Muscle of leg (tissue), 16 donors: ENCODE measurements around the gene ANKRD30B. TPM values are rescaled to one million over a fixed set of nuclear protein-coding genes. Genes with fewer than 3 reads are reported as not detected.
"Not testable (repeated sequence)": the region's sequence is repeated elsewhere in the genome, so short reads cannot be mapped to it uniquely, and the experiment has no call there.

Source experiments
- DNase-seq: peaks from one replicate; pipeline ENCODE4 v3.0.0; 2013
- H3K27ac ChIP-seq: one replicate; pipeline ENCODE4 v1.5.1; 2013; ENCODE audit warnings: mild to moderate bottlenecking, low read length, control low read depth
- H3K27me3 ChIP-seq: one replicate; pipeline ENCODE4 v1.6.1; 2013; ENCODE audit warnings: low read length; ENCODE audit not compliant: control insufficient read depth, insufficient read depth
- H3K36me3 ChIP-seq: one replicate; pipeline ENCODE4 v1.6.1; 2013; ENCODE audit warnings: low read length; ENCODE audit not compliant: control insufficient read depth, insufficient read depth
- H3K4me1 ChIP-seq: one replicate; pipeline ENCODE4 v1.6.1; 2013; ENCODE audit warnings: low read length; ENCODE audit not compliant: control insufficient read depth, insufficient read depth
- H3K4me3 ChIP-seq: one replicate; pipeline ENCODE4 v1.5.1; 2013; ENCODE audit warnings: low read length, control low read depth
- H3K9me3 ChIP-seq: replicated peaks from 2 replicates; pipeline ENCODE4 v1.6.1; 2013; ENCODE audit warnings: low read depth, low read length; ENCODE audit not compliant: control insufficient read depth
- WGBS: methylation state at CpG from one replicate; pipeline ENCODE4 v1.1.5; 2013; ENCODE audit warnings: missing lambda C conversion rate; ENCODE audit not compliant: insufficient coverage; 5-methylcytosine and 5-hydroxymethylcytosine counted together
- long read RNA-seq, 11 donors: transcript quantifications; one replicate each; lab custom pipeline, GENCODE V29; 2026
- polyA plus RNA-seq, 8 donors: library from polyadenylated mRNA; unstranded; fragments of 120-200 nt; gene quantifications; one replicate each; pipeline versions ENCODE4 v1.2.1 to v1.2.3, GENCODE V29; 2013; ENCODE audit warnings: inconsistent platforms in 1 of 8, low replicate concordance in 1 of 8; ENCODE audit not compliant: insufficient read length in 8 of 8, insufficient read depth in 1 of 8
- total RNA-seq: library from RNA; stranded (reverse); fragments of 120-200 nt; gene quantifications from one replicate; pipeline ENCODE4 v1.2.4, GENCODE V29; 2013

ANKRD30B gene
- under 0.01 TPM for total RNA-seq
- under 1 TPM in 2 of 8 donors, not detected in 6; 0.06 to 0.09 TPM for polyA plus RNA-seq
- long read RNA-seq, donor 1, result 0 reads
- long read RNA-seq, donor 2, result 0 reads
- long read RNA-seq, donor 3, result 0 reads
- long read RNA-seq, donor 4, result 0 reads
- long read RNA-seq, donor 5, result 0 reads
- long read RNA-seq, donor 6, result 0 reads
- long read RNA-seq, donor 7, result 0 reads
- long read RNA-seq, donor 8, result 0 reads
- long read RNA-seq, donor 9, result 0 reads
- long read RNA-seq, donor 10, result 0 reads
- long read RNA-seq, donor 11, result 0 reads

GRCh38 chr18:14747513-14748474, at the start of gene ANKRD30B:
Gene ANKRD30B (plus strand): TSS chr18:14748172. CDS start chr18:14748420, 248 bp downstream.
- peaks cover 2% of the 10 kb centered on the region for H3K9me3 ChIP-seq
- H3K4me3 ChIP-seq, result no peak within 1 kb of the TSS
- peaks cover 2% of the 10 kb centered on the region for H3K27me3 ChIP-seq
- no peak within 1 kb of the TSS for H3K27ac ChIP-seq
- no peaks in the 10 kb centered on the region for H3K4me1 ChIP-seq
- 14% methylated on average over 78 of the region's 79 CpGs for WGBS
- H3K36me3 ChIP-seq, result no peaks in the 10 kb centered on the region
- no peak for DNase-seq

- H3K36me3 ChIP-seq, H3K27me3 ChIP-seq, H3K4me3 ChIP-seq, H3K9me3 ChIP-seq, DNase-seq, H3K27ac ChIP-seq, H3K4me1 ChIP-seq: not testable (repeated sequence)
- 69% methylated on average over 2 of the region's 7 CpGs for WGBS
Observed at GRCh38 chr18:14701286-14702040, 46.5 kb upstream of the ANKRD30B start.

- not testable (repeated sequence) for DNase-seq, H3K4me3 ChIP-seq, H3K27ac ChIP-seq, H3K27me3 ChIP-seq, H3K9me3 ChIP-seq, H3K36me3 ChIP-seq, H3K4me1 ChIP-seq
- WGBS, result no CpG with 5 or more reads among the region's 2 CpGs
Observed at GRCh38 chr18:14709761-14710160, 38.2 kb upstream of the ANKRD30B start.

GRCh38 chr18:14721569-14721968, 26.4 kb upstream of the ANKRD30B start:
- not testable (repeated sequence) for H3K27ac ChIP-seq, H3K27me3 ChIP-seq, H3K4me3 ChIP-seq, H3K9me3 ChIP-seq, H3K36me3 ChIP-seq, DNase-seq, H3K4me1 ChIP-seq

- no CpG with 5 or more reads among the region's 1 CpG for WGBS
- not testable (repeated sequence) for H3K27me3 ChIP-seq, H3K36me3 ChIP-seq, DNase-seq, H3K9me3 ChIP-seq, H3K4me1 ChIP-seq, H3K4me3 ChIP-seq, H3K27ac ChIP-seq
Observed at GRCh38 chr18:14739056-14739455, 8.9 kb upstream of the ANKRD30B start.

- WGBS, result 94% methylated on average over 8 of the region's 18 CpGs
- no peak for DNase-seq
- Histone ChIP-seq H3K4me1 (no peaks in the 10 kb centered on the region), H3K36me3 (no peaks in the 10 kb centered on the region), H3K27me3 (peaks cover 2% of the 10 kb centered on the region), H3K4me3 (no peak overlapping the region), H3K27ac (no peak overlapping the region), H3K9me3 (peaks cover 2% of the 10 kb centered on the region)
Observed at GRCh38 chr18:14746897-14747296, 1.1 kb upstream of the ANKRD30B start.

- H3K9me3 ChIP-seq, result peaks cover 2% of the 10 kb centered on the region
- peaks cover 2% of the 10 kb centered on the region for H3K27me3 ChIP-seq
- H3K27ac ChIP-seq, result no peak overlapping the region
- no peaks in the 10 kb centered on the region for H3K36me3 ChIP-seq
- H3K4me3 ChIP-seq, result no peak overlapping the region
- DNase-seq, result no peak
- no peaks in the 10 kb centered on the region for H3K4me1 ChIP-seq
- WGBS, result 58% methylated on average over 3 of the region's 15 CpGs
Observed at GRCh38 chr18:14748496-14748895, 524 bp downstream of the ANKRD30B start.

GRCh38 chr18:14763566-14763965, 15.6 kb downstream of the ANKRD30B start:
- DNase-seq, H3K4me1 ChIP-seq, H3K36me3 ChIP-seq, H3K4me3 ChIP-seq, H3K27me3 ChIP-seq, H3K27ac ChIP-seq: not testable (repeated sequence)
- H3K9me3 ChIP-seq, result peaks cover 13% of the 10 kb centered on the region
- 81% methylated on average over 5 of the region's 5 CpGs for WGBS

GRCh38 chr18:14767474-14767873, 19.5 kb downstream of the ANKRD30B start:
- no peak for DNase-seq
- Histone ChIP-seq H3K36me3 (no peaks in the 10 kb centered on the region), H3K4me3 (no peak overlapping the region), H3K4me1 (no peaks in the 10 kb centered on the region), H3K9me3 (peaks cover 13% of the 10 kb centered on the region), H3K27ac (no peak overlapping the region), H3K27me3 (no peaks in the 10 kb centered on the region)

GRCh38 chr18:14768241-14768640, 20.3 kb downstream of the ANKRD30B start:
- no peak for DNase-seq
- WGBS, result no CpG with 5 or more reads among the region's 1 CpG
- H3K9me3 ChIP-seq, result peaks cover 13% of the 10 kb centered on the region
- no peaks in the 10 kb centered on the region for H3K4me1 ChIP-seq
- no peaks in the 10 kb centered on the region for H3K27me3 ChIP-seq
- no peaks in the 10 kb centered on the region for H3K36me3 ChIP-seq
- no peak overlapping the region for H3K27ac ChIP-seq
- H3K4me3 ChIP-seq, result no peak overlapping the region
